Neuronal stem cell (in vitro differentiated cells): ENCODE data around the gene PRXL2B.
"Not testable (repeated sequence)": the region's sequence is repeated elsewhere in the genome, so short reads cannot be mapped to it uniquely, and the experiment has no call there.

ENCODE experiments used
- DNase-seq: peaks from one replicate; pipeline ENCODE4 v3.0.0-alpha.2; 2013; ENCODE audit warnings: low spot score
- H2AFZ ChIP-seq: one replicate; pipeline ENCODE4 v1.6.1; 2013; ENCODE audit warnings: mild to moderate bottlenecking, low read length, inconsistent platforms
- H2AK5ac ChIP-seq: 2 replicates; pipeline ENCODE4 v1.6.1; 2013; ENCODE audit warnings: low read depth, mild to moderate bottlenecking, inconsistent platforms, low read length, moderate library complexity, mixed read lengths
- H2BK120ac ChIP-seq: 2 replicates; pipeline ENCODE4 v1.6.1; 2013; ENCODE audit warnings: low read depth, mild to moderate bottlenecking, inconsistent platforms, low read length, moderate library complexity, mixed read lengths
- H2BK12ac ChIP-seq: one replicate; pipeline ENCODE4 v1.6.1; 2013; ENCODE audit warnings: low read length, inconsistent platforms
- H2BK15ac ChIP-seq: 2 replicates; pipeline ENCODE4 v1.6.1; 2013; ENCODE audit warnings: mild to moderate bottlenecking, low read length, inconsistent platforms, mixed read lengths
- H2BK5ac ChIP-seq: one replicate; pipeline ENCODE4 v1.6.1; 2013; ENCODE audit warnings: inconsistent platforms, mild to moderate bottlenecking, low read length, moderate library complexity
- H3K14ac ChIP-seq: one replicate; pipeline ENCODE4 v1.6.1; 2013; ENCODE audit warnings: low read length, inconsistent platforms
- H3K18ac ChIP-seq: 2 replicates; pipeline ENCODE4 v1.6.1; 2013; ENCODE audit warnings: low read length, inconsistent platforms
- H3K23ac ChIP-seq: 2 replicates; pipeline ENCODE4 v1.6.1; 2013; ENCODE audit warnings: low read depth, mild to moderate bottlenecking, mixed read lengths, low read length, inconsistent platforms; ENCODE audit not compliant: poor library complexity
- H3K27ac ChIP-seq: replicated peaks from 3 replicates; pipeline ENCODE4 v1.5.1; 2013; ENCODE audit warnings: low read length, inconsistent platforms
- H3K27me3 ChIP-seq, 3 experiments: 2 replicates each; pipeline ENCODE4 v1.6.1; 2013; ENCODE audit warnings: low read length in 3 of 3, mild to moderate bottlenecking in 2 of 3, inconsistent platforms in 1 of 3, low read depth in 1 of 3, mixed read lengths in 1 of 3, moderate library complexity in 1 of 3; ENCODE audit not compliant: control insufficient read depth in 3 of 3, insufficient read depth in 3 of 3
- H3K36me3 ChIP-seq, 2 donors: replicated peaks in 1 of 2; 2 replicates each; pipeline ENCODE4 v1.6.1; 2013; ENCODE audit warnings: low read length in 2 of 2; ENCODE audit not compliant: control insufficient read depth in 2 of 2, insufficient read depth in 2 of 2
- H3K4ac ChIP-seq: 2 replicates; pipeline ENCODE4 v1.6.1; 2013; ENCODE audit warnings: inconsistent platforms, mild to moderate bottlenecking, low read length, moderate library complexity
- H3K4me1 ChIP-seq, 2 donors: 1 replicate in 1 of 2; 2 replicates in 1 of 2; pipeline ENCODE4 v1.6.1; 2013; ENCODE audit warnings: low read length in 2 of 2, low read depth in 1 of 2; ENCODE audit not compliant: control insufficient read depth in 2 of 2, insufficient read depth in 1 of 2
- H3K4me2 ChIP-seq: one replicate; pipeline ENCODE4 v1.6.1; 2013; ENCODE audit warnings: mild to moderate bottlenecking, low read length, inconsistent platforms; ENCODE audit not compliant: insufficient read depth, poor library complexity, severe bottlenecking
- H3K4me3 ChIP-seq, 2 donors: 2 replicates each; pipeline ENCODE4 v1.5.1; 2013; ENCODE audit warnings: low read length in 2 of 2, mild to moderate bottlenecking in 2 of 2, inconsistent platforms in 1 of 2, moderate library complexity in 1 of 2
- H3K79me1 ChIP-seq: one replicate; pipeline ENCODE4 v1.6.1; 2013; ENCODE audit warnings: low read depth, mild to moderate bottlenecking, inconsistent platforms, low read length, moderate library complexity
- H3K9ac ChIP-seq: one replicate; pipeline ENCODE4 v1.6.1; 2013; ENCODE audit warnings: mild to moderate bottlenecking, low read depth, low read length, inconsistent platforms; ENCODE audit not compliant: poor library complexity
- H3K9me3 ChIP-seq, 2 donors: replicated peaks in 1 of 2; 2 replicates each; pipeline versions ENCODE3 to v1.6.1; 2013; ENCODE audit warnings: low read length in 2 of 2, mild to moderate bottlenecking in 2 of 2, inconsistent platforms in 1 of 2, low read depth in 1 of 2, mixed read lengths in 1 of 2, moderate library complexity in 1 of 2; ENCODE audit not compliant: control insufficient read depth in 2 of 2, insufficient read depth in 1 of 2
- H4K8ac ChIP-seq: one replicate; pipeline ENCODE4 v1.6.1; 2013; ENCODE audit warnings: low read depth, mild to moderate bottlenecking, inconsistent platforms, low read length, moderate library complexity
- H4K91ac ChIP-seq: one replicate; pipeline ENCODE4 v1.6.1; 2013; ENCODE audit warnings: low read length, low read depth, mild to moderate bottlenecking, inconsistent platforms; ENCODE audit not compliant: poor library complexity
- WGBS, 2 donors: extraction: QIAGEN DNeasy Blood & Tissue Kit; methylation state at CpG; one replicate each; pipeline ENCODE4 v1.1.7; 2013; ENCODE audit warnings: missing lambda C conversion rate in 2 of 2, mixed read lengths in 1 of 2; ENCODE audit not compliant: insufficient read length in 2 of 2, insufficient replicate concordance in 1 of 2; ENCODE audit errors: extremely low coverage in 2 of 2; 5-methylcytosine and 5-hydroxymethylcytosine counted together

The PRXL2B gene

GRCh38 chr1:2567083-2567679, 19.4 kb upstream of the PRXL2B start:
- H2AFZ ChIP-seq, result no peak overlapping the region
- H3K4me1 ChIP-seq, result peaks cover 2% of the 10 kb centered on the region in 2 donors
- no peak for DNase-seq
- H4K91ac ChIP-seq, result no peak overlapping the region
- H2BK5ac ChIP-seq, result no peak overlapping the region
- no peak overlapping the region for H4K8ac ChIP-seq
- H3K9me3 ChIP-seq, result no peaks in the 10 kb centered on the region
- no peak overlapping the region for H3K4me3 ChIP-seq
- no peaks in the 10 kb centered on the region for H3K36me3 ChIP-seq
- no peak overlapping the region for H3K4me2 ChIP-seq
- no peak overlapping the region for H3K27ac ChIP-seq
- peak overlapping the region; percentile 95 for H2AK5ac ChIP-seq
- peak overlapping the region; percentile 10 for H2BK15ac ChIP-seq
- H3K23ac ChIP-seq, result no peak overlapping the region
- no peaks in the 10 kb centered on the region for H3K79me1 ChIP-seq
- H3K27me3 ChIP-seq, result peaks cover 0 to 46% (median 0%) of the 10 kb centered on the region in 3 experiments
- H3K4ac ChIP-seq, result no peak overlapping the region
- peak overlapping the region; percentile 24 for H2BK12ac ChIP-seq
- peak overlapping the region; percentile 83 for H3K18ac ChIP-seq
- H2BK120ac ChIP-seq, result no peak overlapping the region
- H3K14ac ChIP-seq, result no peak overlapping the region
- WGBS, 2 donors, result no CpG with 5 or more reads among the region's 16 CpGs
- H3K9ac ChIP-seq, result no peak overlapping the region

GRCh38 chr1:2568187-2568816, 18.3 kb upstream of the PRXL2B start:
- not testable (repeated sequence) for H3K4ac ChIP-seq, H3K9ac ChIP-seq, H3K14ac ChIP-seq, H3K18ac ChIP-seq, H3K23ac ChIP-seq, DNase-seq, H2BK15ac ChIP-seq, H4K8ac ChIP-seq, H4K91ac ChIP-seq, H2BK5ac ChIP-seq, H3K79me1 ChIP-seq, H3K9me3 ChIP-seq, H2AK5ac ChIP-seq, H3K4me3 ChIP-seq, H3K27ac ChIP-seq, H2BK120ac ChIP-seq, H2AFZ ChIP-seq, H3K4me2 ChIP-seq, H3K36me3 ChIP-seq, H2BK12ac ChIP-seq, H3K4me1 ChIP-seq
- WGBS, 2 donors, result no CpG with 5 or more reads among the region's 17 CpGs
- H3K27me3 ChIP-seq, result peaks cover 0 to 45% (median 4%) of the 10 kb centered on the region in 3 experiments

GRCh38 chr1:2569060-2569459, 17.5 kb upstream of the PRXL2B start:
- H3K4ac ChIP-seq, result no peak overlapping the region
- H3K27me3 ChIP-seq, result peaks cover 0 to 43% (median 4%) of the 10 kb centered on the region in 3 experiments
- no peak overlapping the region for H2AK5ac ChIP-seq
- H2AFZ ChIP-seq, result no peak overlapping the region
- no peak overlapping the region for H4K91ac ChIP-seq
- H4K8ac ChIP-seq, result no peak overlapping the region
- H3K4me1 ChIP-seq, result peaks cover 0 to 2% of the 10 kb centered on the region in 2 donors
- H3K4me2 ChIP-seq, result no peak overlapping the region
- no peaks in the 10 kb centered on the region for H3K36me3 ChIP-seq
- H3K18ac ChIP-seq, result peak overlapping the region; percentile 81
- no peak for DNase-seq
- WGBS, 2 donors, result no CpG with 5 or more reads among the region's 17 CpGs
- H3K9ac ChIP-seq, result no peak overlapping the region
- no peak overlapping the region for H3K27ac ChIP-seq
- H3K79me1 ChIP-seq, result no peaks in the 10 kb centered on the region
- H3K14ac ChIP-seq, result no peak overlapping the region
- no peak overlapping the region for H2BK12ac ChIP-seq
- peaks cover 3 to 5% of the 10 kb centered on the region in 2 donors for H3K9me3 ChIP-seq
- no peak overlapping the region for H2BK120ac ChIP-seq
- no peak overlapping the region for H2BK5ac ChIP-seq
- H3K4me3 ChIP-seq, result no peak overlapping the region
- no peak overlapping the region for H3K23ac ChIP-seq
- no peak overlapping the region for H2BK15ac ChIP-seq

- H3K4me1 ChIP-seq, H2BK120ac ChIP-seq, H3K14ac ChIP-seq, DNase-seq, H2BK12ac ChIP-seq, H3K18ac ChIP-seq, H3K23ac ChIP-seq, H3K9ac ChIP-seq, H2BK5ac ChIP-seq, H2AK5ac ChIP-seq, H2BK15ac ChIP-seq, H3K36me3 ChIP-seq, H3K4me3 ChIP-seq, H3K4ac ChIP-seq, H2AFZ ChIP-seq, H3K4me2 ChIP-seq, H3K9me3 ChIP-seq, H4K8ac ChIP-seq, H4K91ac ChIP-seq, H3K27ac ChIP-seq, H3K79me1 ChIP-seq: not testable (repeated sequence)
- no CpG with 5 or more reads among the region's 13 CpGs for WGBS, 2 donors
- H3K27me3 ChIP-seq, result peaks cover 0 to 36% (median 4%) of the 10 kb centered on the region in 3 experiments
These were observed 16.9 kb upstream of the PRXL2B start for GRCh38 chr1:2569703-2570102.
